ENCODE measurements around the gene OR56A3.

OR56A3 gene

DNA sequence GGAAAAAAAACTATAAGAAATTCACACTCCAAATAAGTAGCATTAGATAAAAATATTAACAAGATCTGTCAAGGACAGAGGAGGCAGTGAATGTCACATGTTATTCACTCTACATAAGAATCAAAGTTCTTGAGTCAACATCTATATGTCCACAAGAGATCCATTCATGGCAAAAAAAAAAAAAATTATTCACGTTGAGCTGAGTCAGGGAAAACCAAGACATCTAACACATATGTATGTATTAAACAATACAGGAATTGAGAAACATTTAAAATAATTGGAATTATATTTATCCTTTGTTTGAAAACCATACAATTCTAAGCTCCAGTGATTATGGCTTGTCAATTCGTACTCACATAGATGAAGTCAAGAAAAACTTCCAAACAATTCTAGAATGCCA, 24.9 kb downstream of the OR56A3 start:
- no peak for DNase-seq (ENCODE audit: low spot score)
- in situ Hi-C loops (cut with MboI; ENCODE audit: low sequenced_read_pairs, unreplicated experiment): no loop called here
- no peak for TF ChIP-seq CTCF (IDR thresholded peaks at IDR 0.05; ENCODE audit: borderline replicate concordance, control extremely low read depth, extremely low read depth, insufficient read depth, missing control alignments)

DNA sequence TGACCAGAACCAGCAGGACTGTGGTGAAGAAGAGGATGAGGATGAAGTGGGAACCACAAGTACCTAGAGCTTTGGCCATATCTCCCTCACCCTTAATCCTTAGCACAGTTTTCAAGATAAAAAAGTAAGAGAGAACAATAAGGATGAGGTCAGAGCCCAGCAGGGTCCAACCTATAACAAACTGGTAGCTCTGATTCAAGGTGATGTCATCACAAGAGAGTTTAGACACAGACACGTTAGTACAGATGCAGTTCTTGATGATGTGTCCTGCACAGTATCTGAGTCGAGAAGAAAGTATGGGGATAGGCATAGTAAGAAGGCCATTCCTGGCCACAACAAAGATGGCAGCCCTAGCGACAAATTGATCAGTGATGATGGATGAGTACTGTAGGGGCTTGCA, 25.7 kb downstream of the OR56A3 start:
- in situ Hi-C loops (cut with MboI; ENCODE audit: low sequenced_read_pairs, unreplicated experiment): no loop called here
- TF ChIP-seq CTCF (IDR thresholded peaks at IDR 0.05; ENCODE audit: borderline replicate concordance, control extremely low read depth, extremely low read depth, insufficient read depth, missing control alignments): no peak

DNA sequence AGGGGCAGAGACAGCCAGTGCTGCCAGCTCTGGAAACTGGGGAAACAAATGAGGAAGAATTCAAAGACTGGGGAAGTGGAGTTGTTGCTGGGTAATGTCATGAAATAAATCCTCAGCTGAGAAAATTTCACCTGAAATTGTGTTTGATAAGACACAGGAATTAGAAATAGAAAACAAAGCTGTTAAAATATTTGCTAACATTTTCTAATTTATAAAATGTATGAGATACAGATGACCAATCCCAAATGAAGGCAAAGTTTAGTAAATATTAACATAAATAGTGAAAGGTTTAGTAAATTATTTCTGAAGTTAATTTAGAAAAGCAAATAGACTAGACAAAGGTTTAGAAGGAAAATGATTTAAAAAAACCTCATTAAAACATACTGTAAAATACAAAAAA, 26.3 kb downstream of the OR56A3 start, which contains the start of gene OR56A5:
OR56A5 (minus strand) TSS at position 101 of the 400 bp plus-strand sequence; CDS start at position 101, 0 bp downstream.
- in situ Hi-C loops (cut with MboI; ENCODE audit: low sequenced_read_pairs, unreplicated experiment): no loop called here
- DNase-seq (ENCODE audit: low spot score): no peak
- no peak for TF ChIP-seq CTCF (IDR thresholded peaks at IDR 0.05; ENCODE audit: borderline replicate concordance, control extremely low read depth, extremely low read depth, insufficient read depth, missing control alignments)

More for the DNA sequence above, 25.7 kb downstream of the OR56A3 start:
- DNase-seq (ENCODE audit: low spot score): no peak

GRCh38 chr11:5973530-5973929, 31.5 kb downstream of the OR56A3 start:
- in situ Hi-C loops (cut with MboI; ENCODE audit: low sequenced_read_pairs, unreplicated experiment): no loop called here
- no peak for TF ChIP-seq CTCF (IDR thresholded peaks at IDR 0.05; ENCODE audit: borderline replicate concordance, control extremely low read depth, extremely low read depth, insufficient read depth, missing control alignments)
- no peak for DNase-seq (ENCODE audit: low spot score)

DNA sequence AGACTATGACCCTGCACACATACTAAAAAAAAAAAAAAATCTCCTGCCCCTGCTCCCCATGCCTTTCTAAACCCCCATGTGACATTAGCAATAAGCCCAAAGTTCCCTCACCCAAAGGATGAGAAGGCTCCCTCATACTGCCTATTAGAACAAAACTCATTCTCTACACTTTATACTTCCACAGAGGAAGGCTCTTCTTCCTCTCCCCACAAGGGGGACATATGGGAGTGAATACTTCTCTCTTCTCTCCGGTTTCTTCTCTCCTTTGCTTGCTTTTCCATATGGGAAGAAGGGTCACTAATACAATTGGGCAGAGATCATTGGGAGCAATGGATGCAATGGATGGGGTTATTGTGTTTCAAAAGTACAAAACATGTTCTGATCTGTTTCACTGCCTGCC, 41.4 kb downstream of the OR56A3 start:
- no peak for DNase-seq (ENCODE audit: low spot score)
- in situ Hi-C loops (cut with MboI; ENCODE audit: low sequenced_read_pairs, unreplicated experiment): no loop called here
- TF ChIP-seq CTCF (IDR thresholded peaks at IDR 0.05; ENCODE audit: borderline replicate concordance, control extremely low read depth, extremely low read depth, insufficient read depth, missing control alignments): no peak

GRCh38 chr11:5986885-5987284, 44.8 kb downstream of the OR56A3 start, which contains the start of gene OR52L1:
Gene OR52L1, minus strand, starts transcription at chr11:5986985. Its CDS starts 55 bp downstream, at chr11:5986930.
- no peak for TF ChIP-seq CTCF (IDR thresholded peaks at IDR 0.05; ENCODE audit: borderline replicate concordance, control extremely low read depth, extremely low read depth, insufficient read depth, missing control alignments)
- DNase-seq (ENCODE audit: low spot score): no peak
- in situ Hi-C loops (cut with MboI; ENCODE audit: low sequenced_read_pairs, unreplicated experiment): no loop called here

GRCh38 chr11:5989203-5989602, 47.2 kb downstream of the OR56A3 start:
- in situ Hi-C loops (cut with MboI; ENCODE audit: low sequenced_read_pairs, unreplicated experiment): no loop called here
- DNase-seq (ENCODE audit: low spot score): no peak
- TF ChIP-seq CTCF (IDR thresholded peaks at IDR 0.05; ENCODE audit: borderline replicate concordance, control extremely low read depth, extremely low read depth, insufficient read depth, missing control alignments): no peak
